Activated CD4-positive, alpha-beta memory T cell treated with anti-CD3 and anti-CD28 coated beads, Interleukin-2, amount 10 ng/mL, durations not matched to agents 7 days and 5 days (primary cell): ENCODE results near the gene VPS8. TPM values are rescaled to one million over a fixed set of nuclear protein-coding genes. Genes with fewer than 3 reads are reported as not detected.
"Not testable (repeated sequence)": the region's sequence is repeated elsewhere in the genome, so short reads cannot be mapped to it uniquely, and the experiment has no call there.

Experiments used
- CTCF ChIA-PET: fragments of 350-600 bp; sonication (Branson Sonifier 250); formaldehyde crosslinking; loops from one replicate; lab custom pipeline; 2021; ENCODE audit warnings: antibody characterized with exemption, inconsistent platforms; lab: Charles Lee
- POLR2A ChIA-PET: fragments of 350-600 bp; sonication (Branson Sonifier 250); formaldehyde crosslinking; loops from one replicate; lab custom pipeline; 2021; ENCODE audit warnings: antibody characterized with exemption; lab: Charles Lee
- DNase-seq: peaks from one replicate; pipeline ENCODE4 v3.0.0-alpha.2; 2020
- H3K27ac Mint-ChIP-seq: one replicate; pipeline ENCODE4 v1.8.0; 2021; ENCODE audit warnings: mild to moderate bottlenecking, mixed read lengths
- H3K27me3 Mint-ChIP-seq: one replicate; pipeline ENCODE4 v1.8.0; 2021; ENCODE audit warnings: mixed read lengths
- H3K36me3 Mint-ChIP-seq: one replicate; pipeline ENCODE4 v1.8.0; 2021; ENCODE audit warnings: low read depth, mixed read lengths
- H3K4me1 Mint-ChIP-seq: one replicate; pipeline ENCODE4 v1.8.0; 2021; ENCODE audit warnings: mixed read lengths
- H3K4me3 Mint-ChIP-seq: one replicate; pipeline ENCODE4 v1.8.0; 2021; ENCODE audit warnings: mild to moderate bottlenecking, mixed read lengths
- H3K9me3 Mint-ChIP-seq: one replicate; pipeline ENCODE4 v1.8.0; 2021; ENCODE audit warnings: mixed read lengths
- total RNA-seq, 2 experiments: library from RNA; stranded (reverse); gene quantifications; one replicate each; pipeline ENCODE4 v1.2.3, GENCODE V29; 2021

The VPS8 gene
- total RNA-seq, 2 experiments from 2014 or later: 60.8 to 61.2 TPM

GRCh38 chr3:184953401-184953800, 141.4 kb downstream of the VPS8 start:
- ChIA-PET POLR2A (no interaction called here), CTCF (no interaction called here)
- Mint-ChIP-seq H3K36me3 (peaks cover 14% of the 10 kb centered on the region), H3K4me1 (peaks cover 8% of the 10 kb centered on the region), H3K4me3 (no peak overlapping the region), H3K27ac (no peak overlapping the region), H3K9me3 (no peaks in the 10 kb centered on the region), H3K27me3 (no peaks in the 10 kb centered on the region)
- no peak for DNase-seq

- peaks cover 8% of the 10 kb centered on the region for H3K4me1 Mint-ChIP-seq
- H3K36me3 Mint-ChIP-seq: peaks cover 16% of the 10 kb centered on the region
- H3K4me3 Mint-ChIP-seq: no peak overlapping the region
- H3K9me3 Mint-ChIP-seq: no peaks in the 10 kb centered on the region
- no peak overlapping the region for H3K27ac Mint-ChIP-seq
- H3K27me3 Mint-ChIP-seq: no peaks in the 10 kb centered on the region
- ChIA-PET CTCF (no interaction called here), POLR2A (no interaction called here)
- no peak for DNase-seq
Measured at GRCh38 chr3:184954251-184954650, 142.3 kb downstream of the VPS8 start.

- H3K4me1 Mint-ChIP-seq, H3K9me3 Mint-ChIP-seq, DNase-seq, H3K27ac Mint-ChIP-seq, H3K4me3 Mint-ChIP-seq, POLR2A ChIA-PET, H3K27me3 Mint-ChIP-seq, CTCF ChIA-PET: not testable (repeated sequence)
- H3K36me3 Mint-ChIP-seq: peaks cover 16% of the 10 kb centered on the region
Measured at GRCh38 chr3:184954851-184955250, 142.9 kb downstream of the VPS8 start.

- H3K4me1 Mint-ChIP-seq: peaks cover 12% of the 10 kb centered on the region
- DNase-seq: no peak
- H3K27me3 Mint-ChIP-seq: no peaks in the 10 kb centered on the region
- ChIA-PET POLR2A (no interaction called here), CTCF (no interaction called here)
- H3K9me3 Mint-ChIP-seq: no peaks in the 10 kb centered on the region
- peaks cover 40% of the 10 kb centered on the region for H3K36me3 Mint-ChIP-seq
- no peak overlapping the region for H3K27ac Mint-ChIP-seq
- H3K4me3 Mint-ChIP-seq: no peak overlapping the region
Measured at GRCh38 chr3:184965639-184966430, 153.9 kb downstream of the VPS8 start.

- ChIA-PET POLR2A (no interaction called here), CTCF (interaction anchor here (0.7 kb wide), 1 partner anchor 27 kb away, joined by 3 read pairs; no protein-coding TSS in a partner anchor)
- no peak for DNase-seq
- H3K9me3 Mint-ChIP-seq: no peaks in the 10 kb centered on the region
- H3K27me3 Mint-ChIP-seq: no peaks in the 10 kb centered on the region
- H3K4me3 Mint-ChIP-seq: no peak overlapping the region
- peaks cover 12% of the 10 kb centered on the region for H3K4me1 Mint-ChIP-seq
- no peak overlapping the region for H3K27ac Mint-ChIP-seq
- H3K36me3 Mint-ChIP-seq: peaks cover 54% of the 10 kb centered on the region
Measured at GRCh38 chr3:184968115-184968514, 156.1 kb downstream of the VPS8 start.

- no peak overlapping the region for H3K27ac Mint-ChIP-seq
- CTCF ChIA-PET: no interaction called here
- no peaks in the 10 kb centered on the region for H3K27me3 Mint-ChIP-seq
- peaks cover 70% of the 10 kb centered on the region for H3K36me3 Mint-ChIP-seq
- peaks cover 8% of the 10 kb centered on the region for H3K9me3 Mint-ChIP-seq
- H3K4me3 Mint-ChIP-seq: no peak overlapping the region
- no peak for DNase-seq
- POLR2A ChIA-PET: no interaction called here
- H3K4me1 Mint-ChIP-seq: peaks cover 12% of the 10 kb centered on the region
Measured at GRCh38 chr3:184970186-184970585, 158.2 kb downstream of the VPS8 start.

- DNase-seq: no peak
- Mint-ChIP-seq H3K27ac (no peak overlapping the region), H3K4me3 (no peak overlapping the region), H3K27me3 (no peaks in the 10 kb centered on the region), H3K36me3 (peaks cover 59% of the 10 kb centered on the region), H3K4me1 (no peaks in the 10 kb centered on the region), H3K9me3 (peaks cover 11% of the 10 kb centered on the region)
- ChIA-PET POLR2A (no interaction called here), CTCF (no interaction called here)
Measured at GRCh38 chr3:184977796-184978195, 165.8 kb downstream of the VPS8 start.

GRCh38 chr3:184981071-184981470, 169.1 kb downstream of the VPS8 start:
- Mint-ChIP-seq H3K36me3 (peaks cover 38% of the 10 kb centered on the region), H3K9me3 (peaks cover 3% of the 10 kb centered on the region), H3K4me1 (no peaks in the 10 kb centered on the region), H3K4me3 (no peak overlapping the region), H3K27ac (no peak overlapping the region), H3K27me3 (no peaks in the 10 kb centered on the region)
- ChIA-PET CTCF (no interaction called here), POLR2A (interaction anchor here (1.1 kb wide), 1 partner anchor 14 kb away, joined by 3 read pairs; no protein-coding TSS in a partner anchor)
- no peak for DNase-seq

GRCh38 chr3:184982076-184982475, 170.1 kb downstream of the VPS8 start:
- no peak for DNase-seq
- ChIA-PET CTCF (no interaction called here), POLR2A (no interaction called here)
- peaks cover 35% of the 10 kb centered on the region for H3K36me3 Mint-ChIP-seq
- no peaks in the 10 kb centered on the region for H3K4me1 Mint-ChIP-seq
- H3K27ac Mint-ChIP-seq: no peak overlapping the region
- H3K4me3 Mint-ChIP-seq: no peak overlapping the region
- H3K9me3 Mint-ChIP-seq: peaks cover 3% of the 10 kb centered on the region
- H3K27me3 Mint-ChIP-seq: no peaks in the 10 kb centered on the region

- H3K27me3 Mint-ChIP-seq: no peaks in the 10 kb centered on the region
- CTCF ChIA-PET: no interaction called here
- peaks cover 31% of the 10 kb centered on the region for H3K36me3 Mint-ChIP-seq
- POLR2A ChIA-PET: no interaction called here
- H3K4me3 Mint-ChIP-seq: no peak overlapping the region
- DNase-seq: no peak
- H3K4me1 Mint-ChIP-seq: no peaks in the 10 kb centered on the region
- H3K27ac Mint-ChIP-seq: no peak overlapping the region
- no peaks in the 10 kb centered on the region for H3K9me3 Mint-ChIP-seq
Measured at GRCh38 chr3:184985586-184985985, 173.6 kb downstream of the VPS8 start.

- CTCF ChIA-PET: no interaction called here
- Mint-ChIP-seq H3K9me3 (no peaks in the 10 kb centered on the region), H3K27ac (no peak overlapping the region), H3K36me3 (peaks cover 28% of the 10 kb centered on the region), H3K4me3 (no peak overlapping the region), H3K27me3 (no peaks in the 10 kb centered on the region), H3K4me1 (no peaks in the 10 kb centered on the region)
- POLR2A ChIA-PET: no interaction called here
- no peak for DNase-seq
Measured at GRCh38 chr3:184986366-184986889, 174.5 kb downstream of the VPS8 start.

GRCh38 chr3:184993394-184993793, 181.4 kb downstream of the VPS8 start:
- Mint-ChIP-seq H3K9me3 (no peaks in the 10 kb centered on the region), H3K4me3 (no peak overlapping the region), H3K36me3 (peaks cover 22% of the 10 kb centered on the region), H3K27ac (no peak overlapping the region), H3K27me3 (no peaks in the 10 kb centered on the region), H3K4me1 (peaks cover 5% of the 10 kb centered on the region)
- DNase-seq: no peak
- ChIA-PET CTCF (no interaction called here), POLR2A (no interaction called here)

- H3K9me3 Mint-ChIP-seq: peaks cover 11% of the 10 kb centered on the region
- peaks cover 67% of the 10 kb centered on the region for H3K36me3 Mint-ChIP-seq
- CTCF ChIA-PET, H3K4me3 Mint-ChIP-seq, H3K4me1 Mint-ChIP-seq, POLR2A ChIA-PET, DNase-seq, H3K27ac Mint-ChIP-seq, H3K27me3 Mint-ChIP-seq: not testable (repeated sequence)
Measured at GRCh38 chr3:185003876-185004275, 191.9 kb downstream of the VPS8 start.

- H3K27ac Mint-ChIP-seq: no peak overlapping the region
- H3K36me3 Mint-ChIP-seq: peaks cover 45% of the 10 kb centered on the region
- ChIA-PET POLR2A (no interaction called here), CTCF (no interaction called here)
- no peaks in the 10 kb centered on the region for H3K4me1 Mint-ChIP-seq
- no peak overlapping the region for H3K4me3 Mint-ChIP-seq
- H3K9me3 Mint-ChIP-seq: peaks cover 17% of the 10 kb centered on the region
- H3K27me3 Mint-ChIP-seq: no peaks in the 10 kb centered on the region
- no peak for DNase-seq
Measured at GRCh38 chr3:185009650-185010049, 197.7 kb downstream of the VPS8 start.
